Uterus (tissue), 2 donors: ENCODE measurements around the gene PTGES2.

Experiments
- POLR2A ChIP-seq, 2 donors: fragments of 450-650 bp; IDR thresholded peaks; one replicate each; pipeline ENCODE4 v1.6.1; 2016; ENCODE audit warnings: antibody characterized with exemption in 2 of 2, mild to moderate bottlenecking in 1 of 2, moderate library complexity in 1 of 2
- TF ChIP-seq, protein P1 (sequence below), 4 experiments: fragments of 200-600 bp in 2 of 4; fragments of 450-650 bp in 2 of 4; sonication (generic) in 2 of 4; IDR thresholded peaks; one replicate each; pipeline ENCODE4 v1.5.1; 2016 to 2019; ENCODE audit warnings: antibody characterized with exemption in 4 of 4, mild to moderate bottlenecking in 2 of 4, moderate library complexity in 1 of 4

DNA sequence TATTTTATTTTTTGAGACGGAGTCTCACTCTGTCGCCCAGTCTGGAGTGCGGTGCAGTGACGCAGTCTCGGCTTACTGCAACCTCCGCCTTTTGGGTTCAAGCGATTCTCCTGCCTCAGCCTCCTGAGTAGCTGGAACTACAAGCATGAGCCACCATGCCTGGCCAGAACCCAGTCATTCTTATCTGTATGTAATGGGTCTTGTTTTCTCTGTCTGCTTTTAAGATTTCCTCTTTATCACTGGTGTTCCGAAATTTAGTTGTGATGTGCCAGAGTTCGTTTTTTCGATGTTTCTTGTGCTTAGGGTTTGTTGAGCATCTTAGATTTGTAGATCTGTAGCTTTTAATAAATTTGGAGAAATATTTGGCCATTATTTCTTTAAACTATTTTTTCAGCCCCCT is 40.3 kb downstream of the PTGES2 start:
- TF ChIP-seq, protein P1, sequence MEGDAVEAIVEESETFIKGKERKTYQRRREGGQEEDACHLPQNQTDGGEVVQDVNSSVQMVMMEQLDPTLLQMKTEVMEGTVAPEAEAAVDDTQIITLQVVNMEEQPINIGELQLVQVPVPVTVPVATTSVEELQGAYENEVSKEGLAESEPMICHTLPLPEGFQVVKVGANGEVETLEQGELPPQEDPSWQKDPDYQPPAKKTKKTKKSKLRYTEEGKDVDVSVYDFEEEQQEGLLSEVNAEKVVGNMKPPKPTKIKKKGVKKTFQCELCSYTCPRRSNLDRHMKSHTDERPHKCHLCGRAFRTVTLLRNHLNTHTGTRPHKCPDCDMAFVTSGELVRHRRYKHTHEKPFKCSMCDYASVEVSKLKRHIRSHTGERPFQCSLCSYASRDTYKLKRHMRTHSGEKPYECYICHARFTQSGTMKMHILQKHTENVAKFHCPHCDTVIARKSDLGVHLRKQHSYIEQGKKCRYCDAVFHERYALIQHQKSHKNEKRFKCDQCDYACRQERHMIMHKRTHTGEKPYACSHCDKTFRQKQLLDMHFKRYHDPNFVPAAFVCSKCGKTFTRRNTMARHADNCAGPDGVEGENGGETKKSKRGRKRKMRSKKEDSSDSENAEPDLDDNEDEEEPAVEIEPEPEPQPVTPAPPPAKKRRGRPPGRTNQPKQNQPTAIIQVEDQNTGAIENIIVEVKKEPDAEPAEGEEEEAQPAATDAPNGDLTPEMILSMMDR (IDR thresholded peaks at IDR 0.05), result no peak
- no peak for TF ChIP-seq POLR2A (IDR thresholded peaks at IDR 0.05)
